GM19193 (cell line): ENCODE data around the gene NDC80.

Experiments used
- POLR2A ChIP-seq: IDR thresholded peaks from 4 replicates; pipeline ENCODE4 v1.6.1; 2011; ENCODE audit not compliant: insufficient read depth, insufficient read length; ENCODE audit errors: extremely low read depth

The NDC80 gene

GRCh38 chr18:2547477-2548087 lies 23.8 kb upstream of the NDC80 start:
- no peak for TF ChIP-seq POLR2A

DNA sequence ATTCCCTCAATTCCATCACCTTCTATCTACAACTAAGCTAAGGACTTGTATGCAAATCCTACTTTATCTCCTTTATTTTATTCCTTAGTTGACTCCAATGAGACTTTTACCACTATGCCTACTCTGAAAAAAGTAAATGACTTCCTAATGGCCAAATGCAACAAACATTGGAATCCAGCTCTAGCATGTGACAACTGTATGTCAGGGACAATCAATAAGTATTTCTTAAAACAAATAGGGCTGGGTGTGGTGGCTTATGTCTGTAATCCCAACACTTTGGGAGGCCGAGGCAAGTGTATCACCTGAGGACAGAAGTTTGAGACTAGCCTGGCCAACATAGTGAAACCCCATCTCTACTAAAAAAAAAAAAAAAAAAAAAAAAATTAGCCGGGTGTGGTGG lies 21.9 kb upstream of the NDC80 start:
- no peak for TF ChIP-seq POLR2A

DNA sequence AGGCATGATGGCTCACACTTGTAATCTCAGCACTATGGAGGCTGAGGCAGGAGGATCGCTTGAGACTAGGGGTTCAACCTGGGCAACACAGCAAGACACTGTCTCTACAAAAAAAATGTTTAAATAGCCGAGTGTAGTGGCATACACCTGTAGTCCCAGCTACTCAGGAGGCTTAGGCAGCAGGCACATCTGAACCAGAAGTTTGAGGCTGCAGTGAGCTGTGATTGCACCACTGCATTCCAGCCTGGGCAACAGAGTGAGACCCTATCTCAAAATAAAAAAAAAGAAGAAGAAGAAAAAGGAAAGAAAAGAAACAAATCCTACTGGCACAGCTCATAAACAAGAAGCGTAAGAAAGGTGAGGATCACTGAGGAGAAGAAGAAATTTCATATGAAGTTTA lies 19.9 kb upstream of the NDC80 start:
- TF ChIP-seq POLR2A: no peak

- no peak for TF ChIP-seq POLR2A
Observed at GRCh38 chr18:2554696-2555095, 16.7 kb upstream of the NDC80 start.

GRCh38 chr18:2555895-2556294 lies 15.5 kb upstream of the NDC80 start:
- no peak for TF ChIP-seq POLR2A

GRCh38 chr18:2557536-2557935 lies 13.8 kb upstream of the NDC80 start:
- TF ChIP-seq POLR2A: no peak

- TF ChIP-seq POLR2A: no peak
Observed at GRCh38 chr18:2559249-2559648, 12.1 kb upstream of the NDC80 start.

DNA sequence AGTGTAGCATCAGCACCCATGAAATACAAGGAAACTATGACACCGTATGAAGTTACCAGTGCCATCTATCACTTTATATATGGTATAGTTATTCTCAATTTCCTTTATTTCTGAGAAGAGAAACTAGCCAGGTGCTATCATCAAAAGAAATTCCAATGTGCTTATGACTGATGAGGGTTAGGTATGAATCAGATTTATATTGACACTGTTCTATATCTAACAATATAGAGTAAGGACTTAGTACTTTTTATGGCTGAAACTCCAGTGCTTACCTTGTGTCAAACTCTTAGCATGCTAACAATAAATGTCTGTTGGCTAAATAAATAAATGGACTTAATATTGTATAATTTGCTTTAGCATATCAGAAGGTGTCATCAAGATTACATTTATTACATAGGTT lies 7.0 kb upstream of the NDC80 start:
- TF ChIP-seq POLR2A: no peak

DNA sequence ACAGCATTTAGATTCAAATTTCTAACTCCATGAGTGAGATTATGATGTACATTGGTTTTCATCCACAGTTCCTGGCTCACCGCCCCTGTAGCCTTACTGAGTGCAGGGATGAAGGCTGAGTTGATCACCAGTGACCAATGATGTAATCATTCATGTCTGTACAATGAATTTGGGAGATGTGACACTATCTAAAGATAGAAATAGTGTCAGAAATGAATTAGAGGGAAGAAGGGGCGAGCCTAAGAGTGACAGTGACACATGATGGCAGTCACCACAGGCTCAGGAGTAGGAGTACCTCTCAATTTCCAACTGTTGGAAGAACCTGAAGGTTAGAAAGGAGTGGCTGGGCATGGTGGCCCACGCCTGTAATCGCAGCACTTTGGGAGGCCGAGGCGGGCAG lies 3.2 kb upstream of the NDC80 start:
- TF ChIP-seq POLR2A: no peak

- TF ChIP-seq POLR2A: no peak
Observed at GRCh38 chr18:2568605-2569004, 2.8 kb upstream of the NDC80 start.

DNA sequence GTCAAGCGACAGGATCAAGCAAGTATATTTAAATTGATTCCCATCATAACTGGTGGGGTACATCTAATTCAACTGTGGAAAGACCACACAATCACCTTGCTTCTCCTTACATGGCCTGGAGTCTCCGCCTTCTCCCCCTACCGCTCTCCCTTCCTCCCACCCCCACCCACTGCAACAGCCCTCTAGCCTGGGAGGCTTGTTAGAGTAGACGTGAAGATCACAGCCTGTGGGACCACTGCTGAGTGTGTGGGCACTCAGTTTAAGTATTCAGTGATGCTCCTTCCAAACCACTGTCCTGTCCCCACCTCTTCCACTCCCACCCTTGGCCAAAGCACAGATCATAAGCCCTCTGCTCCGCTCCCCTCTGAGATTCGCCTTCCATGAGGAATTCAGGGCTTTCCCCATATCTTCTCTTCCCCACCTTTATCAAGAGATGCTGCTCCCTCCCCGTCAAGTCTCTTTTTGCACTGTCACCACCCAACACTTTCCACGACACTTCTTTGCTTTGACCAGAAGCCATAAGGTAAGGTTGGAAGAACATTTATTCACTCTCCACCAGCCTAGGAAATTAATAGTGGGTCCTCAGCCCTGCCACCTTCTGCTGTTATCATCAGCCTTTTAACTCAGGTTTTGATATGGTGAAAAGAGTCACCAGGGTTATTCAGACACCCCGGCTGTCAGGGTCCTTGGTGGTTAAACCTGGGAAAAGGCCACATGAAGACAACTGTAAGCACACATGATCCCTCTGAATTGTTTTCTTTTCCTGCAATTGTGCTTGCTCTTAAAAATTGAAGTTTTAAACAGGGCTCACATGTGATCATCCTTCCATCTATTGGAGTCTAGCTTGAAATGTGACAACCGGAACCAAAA lies 1.8 kb upstream of the NDC80 start:
- no peak for TF ChIP-seq POLR2A

- no peak for TF ChIP-seq POLR2A
Observed at GRCh38 chr18:2570772-2571199, 571 bp upstream of the NDC80 start.

GRCh38 chr18:2572171-2572569 lies 813 bp downstream of the NDC80 start:
- TF ChIP-seq POLR2A: no peak

DNA sequence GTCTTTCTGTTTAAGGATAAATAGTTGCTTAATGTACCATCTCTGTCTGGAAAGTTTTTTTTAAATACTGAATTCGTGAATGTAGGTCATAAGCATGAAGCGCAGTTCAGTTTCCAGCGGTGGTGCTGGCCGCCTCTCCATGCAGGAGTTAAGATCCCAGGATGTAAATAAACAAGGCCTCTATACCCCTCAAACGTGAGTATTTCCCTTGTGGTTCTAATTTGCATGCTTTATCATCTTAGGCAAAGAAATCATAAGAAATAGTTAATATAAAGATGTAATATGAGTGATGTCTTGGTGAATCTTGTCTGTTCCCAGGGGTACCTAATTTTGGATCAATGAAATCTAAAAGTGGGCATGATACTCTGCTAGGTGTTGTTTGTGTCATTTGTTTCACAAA lies 1.5 kb downstream of the NDC80 start:
- no peak for TF ChIP-seq POLR2A

DNA sequence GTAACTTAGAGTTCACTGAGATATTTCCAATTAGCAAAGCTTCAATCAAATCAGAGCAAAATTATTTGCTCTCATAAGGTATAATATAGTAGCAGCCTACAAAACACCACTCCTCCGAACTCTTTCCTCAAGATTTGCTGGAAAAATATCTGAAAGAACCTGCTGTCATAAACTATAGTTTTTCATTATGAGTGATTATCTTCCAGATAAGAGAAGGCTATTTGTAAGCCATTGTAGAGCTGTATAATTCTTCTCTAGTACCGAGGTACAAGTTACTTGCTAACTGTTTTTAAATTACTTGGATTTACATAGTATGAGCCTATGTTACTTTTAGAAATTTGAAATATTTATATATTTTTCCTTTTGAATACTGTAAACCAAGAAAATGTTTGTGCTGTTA lies 2.1 kb downstream of the NDC80 start:
- TF ChIP-seq POLR2A: no peak

DNA sequence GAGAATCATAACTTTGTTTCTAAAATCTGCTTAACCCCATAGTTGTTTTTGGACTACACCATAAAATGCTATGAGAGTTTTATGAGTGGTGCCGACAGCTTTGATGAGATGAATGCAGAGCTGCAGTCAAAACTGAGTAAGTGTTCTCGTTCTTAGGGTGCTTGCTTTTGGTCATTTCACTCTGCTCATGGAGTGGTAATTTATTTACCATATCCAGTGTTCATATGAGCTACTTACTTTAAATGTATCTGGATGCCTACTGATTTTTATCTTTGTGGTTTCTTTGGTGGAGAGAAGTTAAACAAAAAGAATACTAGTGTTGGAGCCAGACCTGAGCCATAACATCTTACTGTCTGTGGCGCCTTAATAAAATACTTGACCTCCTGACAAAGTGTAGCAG lies 16.4 kb downstream of the NDC80 start:
- no peak for TF ChIP-seq POLR2A
